ENCODE measurements around the gene ZNF821.

DNA sequence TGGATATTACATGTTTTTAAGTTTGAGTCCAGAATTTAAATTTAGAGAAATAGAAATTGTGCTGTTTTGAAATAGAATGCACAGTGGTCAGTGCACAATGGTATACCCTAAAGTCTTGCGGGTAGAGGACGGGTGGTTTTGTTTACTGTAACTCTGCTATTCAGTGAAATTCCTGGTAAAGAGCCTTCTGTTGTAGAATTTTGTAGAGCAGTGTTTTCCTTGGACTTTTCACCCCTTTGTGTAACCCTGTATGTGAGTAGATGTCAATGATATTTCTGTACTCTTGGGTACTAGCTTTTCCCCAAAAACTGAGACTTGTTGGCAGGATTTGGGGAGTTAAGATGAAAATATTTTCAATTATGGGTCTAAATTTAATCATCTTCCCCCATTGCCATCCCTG is 30.8 kb upstream of the ZNF821 start:
- TF ChIP-seq, protein P1, sequence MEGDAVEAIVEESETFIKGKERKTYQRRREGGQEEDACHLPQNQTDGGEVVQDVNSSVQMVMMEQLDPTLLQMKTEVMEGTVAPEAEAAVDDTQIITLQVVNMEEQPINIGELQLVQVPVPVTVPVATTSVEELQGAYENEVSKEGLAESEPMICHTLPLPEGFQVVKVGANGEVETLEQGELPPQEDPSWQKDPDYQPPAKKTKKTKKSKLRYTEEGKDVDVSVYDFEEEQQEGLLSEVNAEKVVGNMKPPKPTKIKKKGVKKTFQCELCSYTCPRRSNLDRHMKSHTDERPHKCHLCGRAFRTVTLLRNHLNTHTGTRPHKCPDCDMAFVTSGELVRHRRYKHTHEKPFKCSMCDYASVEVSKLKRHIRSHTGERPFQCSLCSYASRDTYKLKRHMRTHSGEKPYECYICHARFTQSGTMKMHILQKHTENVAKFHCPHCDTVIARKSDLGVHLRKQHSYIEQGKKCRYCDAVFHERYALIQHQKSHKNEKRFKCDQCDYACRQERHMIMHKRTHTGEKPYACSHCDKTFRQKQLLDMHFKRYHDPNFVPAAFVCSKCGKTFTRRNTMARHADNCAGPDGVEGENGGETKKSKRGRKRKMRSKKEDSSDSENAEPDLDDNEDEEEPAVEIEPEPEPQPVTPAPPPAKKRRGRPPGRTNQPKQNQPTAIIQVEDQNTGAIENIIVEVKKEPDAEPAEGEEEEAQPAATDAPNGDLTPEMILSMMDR (optimal IDR thresholded peaks at IDR 0.05 in 1 of 3, IDR thresholded peaks at IDR 0.05 in 1 of 3, conservative IDR thresholded peaks at IDR 0.05 in 1 of 3; ENCODE audit: extremely low read depth in 1 of 3, insufficient read depth in 2 of 3, low read length in 3 of 3) = no peak
- TF ChIP-seq EZH2 (IDR thresholded peaks at IDR 0.05; ENCODE audit: low read length) = no peak
